ENCODE measurements around the gene ZNF768. TPM values are rescaled to one million over a fixed set of nuclear protein-coding genes. Genes with fewer than 3 reads are reported as not detected.

Gene ZNF768
- total and polyA plus RNA-seq, 2 of the 13 experiments (the other 11 are each of a cell fraction or from before 2014, with no cell fraction given), result 26.7 to 34.4 TPM

DNA sequence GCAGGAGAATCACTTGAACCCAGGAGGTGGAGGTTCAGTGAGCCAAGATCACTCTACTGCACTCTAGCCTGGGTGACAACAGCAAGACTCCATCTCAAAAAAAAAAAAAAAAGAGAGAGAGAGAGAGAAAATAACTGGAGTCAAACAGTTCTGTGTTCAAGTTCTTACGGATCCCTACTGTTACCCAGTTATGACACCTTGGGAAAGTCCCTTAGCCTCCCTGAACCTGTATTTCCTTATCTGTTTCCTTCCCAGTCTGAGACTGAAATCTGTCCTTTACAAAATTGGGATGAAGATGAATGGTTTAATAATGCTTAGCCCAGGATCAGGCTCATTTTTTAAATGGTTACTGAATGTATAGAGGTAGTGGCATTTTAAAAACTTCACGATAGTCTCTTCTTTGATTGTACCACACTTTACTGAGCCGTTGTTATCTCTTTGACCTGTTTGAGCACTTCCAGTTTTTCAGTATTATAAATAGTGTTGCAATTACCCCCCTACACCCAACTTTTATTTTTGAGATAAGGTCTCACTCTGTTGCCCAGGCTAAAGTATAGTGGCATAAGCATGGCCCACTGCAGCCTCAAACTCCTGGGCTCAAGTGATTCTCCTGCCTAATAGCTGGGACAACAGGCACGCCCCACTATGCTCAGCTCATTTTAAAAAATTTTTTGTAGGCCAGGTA, 17.1 kb downstream of the ZNF768 start:
- Histone ChIP-seq H3K27me3 (ENCODE audit: control insufficient read depth in 1 of 2, insufficient read depth in 2 of 2, low read length in 2 of 2) (no peaks in the 10 kb centered on the region), H3K79me2 (ENCODE audit: insufficient read depth, low read length) (no peaks in the 10 kb centered on the region), H3K4me2 (ENCODE audit: low read depth, low read length) (no peak overlapping the region), H3K9me3 (ENCODE audit: low read length) (no peaks in the 10 kb centered on the region), H3K27ac (ENCODE audit: extremely low read length, insufficient read depth, low read length) (no peak overlapping the region), H3K9ac (ENCODE audit: insufficient read depth, low read depth, low read length) (no peak overlapping the region), H3K4me3 (replicated peaks in 1 of 3; ENCODE audit: insufficient read depth in 1 of 3, low read depth in 2 of 3, low read length in 3 of 3) (no peak overlapping the region), H4K20me1 (ENCODE audit: insufficient read depth, low read length) (no peaks in the 10 kb centered on the region), H3K36me3 (replicated peaks in 1 of 2; ENCODE audit: control insufficient read depth in 1 of 2, insufficient read depth in 2 of 2, low read length in 2 of 2) (no peaks in the 10 kb centered on the region), H3K4me1 (ENCODE audit: insufficient read depth, low read length) (peaks cover 7% of the 10 kb centered on the region), H2AFZ (ENCODE audit: low read length) (no peak overlapping the region)
- ATAC-seq (no peak), FAIRE-seq (no peak), DNase-seq (ENCODE audit: low spot score) (no peak)
- POLR2A ChIA-PET, result interaction anchor here (1.2 to 2.1 kb wide), 2 partner anchors 18 to 26 kb away, joined by 4 to 6 read pairs; partner anchors contain the start of gene ZNF747
- WGBS (ENCODE audit: low lambda C conversion rate), result 49% methylated on average over 4 of the region's 4 CpGs
- TF ChIP-seq ZNF326 (CRISPR knock-in tag; IDR thresholded peaks at IDR 0.05; ENCODE audit: borderline replicate concordance) (no peak), ZNF17 (CRISPR knock-in tag; IDR thresholded peaks at IDR 0.05) (no peak)
- intact Hi-C loops (cut with micrococcal nuclease; ENCODE audit: unreplicated experiment) (no loop called here), in situ Hi-C loops (cut with HindIII; ENCODE audit: extremely low pct_ligation_motif_present, low pct_unique_long_range_greater_than_20kb) (no loop called here)
- CTCF ChIA-PET (ENCODE audit: low intra/inter-chr PET ratio, low total read pairs), result no interaction called here
- BruUV-seq (replicated peaks), result no TSS peak

GRCh38 chr16:30503403-30504296, 22.7 kb downstream of the ZNF768 start:
- Histone ChIP-seq H3K4me2 (ENCODE audit: low read depth, low read length) (no peak overlapping the region), H3K36me3 (replicated peaks in 1 of 2; ENCODE audit: control insufficient read depth in 1 of 2, insufficient read depth in 2 of 2, low read length in 2 of 2) (no peaks in the 10 kb centered on the region), H2AFZ (ENCODE audit: low read length) (no peak overlapping the region), H3K27ac (ENCODE audit: extremely low read length, insufficient read depth, low read length) (no peak overlapping the region), H3K4me1 (ENCODE audit: insufficient read depth, low read length) (no peaks in the 10 kb centered on the region), H3K4me3 (replicated peaks in 1 of 3; ENCODE audit: insufficient read depth in 1 of 3, low read depth in 2 of 3, low read length in 3 of 3) (no peak overlapping the region), H3K9ac (ENCODE audit: insufficient read depth, low read depth, low read length) (no peak overlapping the region), H3K9me3 (ENCODE audit: low read length) (no peaks in the 10 kb centered on the region), H3K27me3 (ENCODE audit: control insufficient read depth in 1 of 2, insufficient read depth in 2 of 2, low read length in 2 of 2) (no peaks in the 10 kb centered on the region; a peak in 1 of 5 replicates), H3K79me2 (ENCODE audit: insufficient read depth, low read length) (no peaks in the 10 kb centered on the region), H4K20me1 (ENCODE audit: insufficient read depth, low read length) (no peaks in the 10 kb centered on the region)
- in situ Hi-C loops (cut with HindIII; ENCODE audit: extremely low pct_ligation_motif_present, low pct_unique_long_range_greater_than_20kb) (no loop called here), intact Hi-C loops (cut with micrococcal nuclease; ENCODE audit: unreplicated experiment) (no loop called here)
- BruUV-seq (replicated peaks), result no TSS peak
- FAIRE-seq (no peak), DNase-seq (ENCODE audit: low spot score) (no peak), ATAC-seq (no peak)
- TF ChIP-seq CBFB (CRISPR knock-in tag; IDR thresholded peaks at IDR 0.05) (no peak), ZNF589 (CRISPR knock-in tag; conservative IDR thresholded peaks at IDR 0.05) (no peak), HNF4G (IDR thresholded peaks at IDR 0.05; ENCODE audit: borderline replicate concordance, low read depth, low read length) (no peak), HNF4G (CRISPR knock-in tag; IDR thresholded peaks at IDR 0.05; ENCODE audit: borderline replicate concordance, low read depth) (no peak), MAFF (IDR thresholded peaks at IDR 0.05; ENCODE audit: low read depth, low read length) (peak; percentile 56), FOXO1 (CRISPR knock-in tag; IDR thresholded peaks at IDR 0.05) (no peak), CCAR2 (optimal IDR thresholded peaks at IDR 0.05; ENCODE audit: low read depth, low read length) (no peak), PPARG (CRISPR knock-in tag; conservative IDR thresholded peaks at IDR 0.05) (no peak), MAFK (conservative IDR thresholded peaks at IDR 0.05 in 1 of 2, IDR thresholded peaks at IDR 0.05 in 1 of 2; ENCODE audit: low read length in 2 of 2) (peak; percentile 37 to 65; a peak in 2 of 4 replicates), TCF12 (IDR thresholded peaks at IDR 0.05) (no peak), TCF12 (CRISPR knock-in tag; IDR thresholded peaks at IDR 0.05) (no peak), SMYD3 (CRISPR knock-in tag; IDR thresholded peaks at IDR 0.05) (no peak), ZNF839 (CRISPR knock-in tag; IDR thresholded peaks at IDR 0.05; ENCODE audit: borderline replicate concordance) (no peak), ZNF792 (CRISPR knock-in tag; IDR thresholded peaks at IDR 0.05) (no peak), MAFG (CRISPR knock-in tag; IDR thresholded peaks at IDR 0.05) (no peak), ZNF773 (CRISPR knock-in tag; IDR thresholded peaks at IDR 0.05; ENCODE audit: borderline replicate concordance) (no peak)
- ChIA-PET CTCF (ENCODE audit: low intra/inter-chr PET ratio, low total read pairs) (no interaction called here), POLR2A (no interaction called here)
- WGBS (ENCODE audit: low lambda C conversion rate), result 60% methylated on average over 6 of the region's 6 CpGs

Data from HepG2 (cell line).